Activated CD4-positive, CD25-positive, alpha-beta regulatory T cell treated with anti-CD3 and anti-CD28 coated beads, Interleukin-2, amount 50 U/mL, for 72 hours (primary cell): Measurements from ENCODE around the gene TRPM3.
"Not testable (repeated sequence)": the region's sequence is repeated elsewhere in the genome, so short reads cannot be mapped to it uniquely, and the experiment has no call there.

Experiments used
- DNase-seq: peaks from one replicate; pipeline ENCODE4 v3.0.0; 2021

TRPM3 gene

DNA sequence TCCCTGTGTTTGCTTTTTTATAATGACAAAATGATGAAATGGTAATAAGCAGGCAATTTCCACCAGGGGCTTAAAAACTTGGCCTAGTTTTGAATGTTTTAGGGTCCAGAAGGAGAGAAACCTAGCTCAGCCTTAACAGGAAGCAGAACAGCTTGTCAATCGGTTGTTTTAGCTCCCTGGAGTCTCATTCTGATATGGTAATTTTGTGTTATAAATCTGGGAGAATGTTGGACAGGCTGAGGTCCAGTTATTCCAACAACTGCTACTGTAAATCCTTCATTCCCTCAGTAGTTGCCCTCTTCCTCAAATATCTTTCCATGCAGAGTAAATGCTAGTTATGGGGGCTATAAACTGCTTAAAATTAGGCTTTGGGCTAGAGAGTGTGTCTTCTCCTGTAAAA lies 397.4 kb downstream of the TRPM3 start:
- not testable (repeated sequence) for DNase-seq

DNA sequence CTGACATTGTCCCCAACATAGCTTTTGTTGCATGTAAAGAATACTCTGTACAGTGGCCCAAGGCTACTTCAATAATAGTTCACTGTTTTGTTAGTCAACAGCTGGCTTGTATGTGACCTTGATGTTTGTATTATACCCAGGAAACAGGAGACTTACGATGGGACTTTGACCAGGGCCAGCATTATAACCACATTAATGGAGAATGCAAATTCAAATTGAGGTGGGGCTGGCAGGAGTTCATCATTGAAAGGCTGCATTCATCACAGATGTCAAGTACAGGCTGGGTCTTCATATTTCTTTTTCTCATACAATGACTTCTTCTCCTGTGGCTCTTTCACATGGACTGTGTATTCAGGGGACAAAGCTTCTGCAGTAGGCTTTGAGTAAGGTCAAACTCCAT lies 414.6 kb downstream of the TRPM3 start:
- DNase-seq, result not testable (repeated sequence)

DNA sequence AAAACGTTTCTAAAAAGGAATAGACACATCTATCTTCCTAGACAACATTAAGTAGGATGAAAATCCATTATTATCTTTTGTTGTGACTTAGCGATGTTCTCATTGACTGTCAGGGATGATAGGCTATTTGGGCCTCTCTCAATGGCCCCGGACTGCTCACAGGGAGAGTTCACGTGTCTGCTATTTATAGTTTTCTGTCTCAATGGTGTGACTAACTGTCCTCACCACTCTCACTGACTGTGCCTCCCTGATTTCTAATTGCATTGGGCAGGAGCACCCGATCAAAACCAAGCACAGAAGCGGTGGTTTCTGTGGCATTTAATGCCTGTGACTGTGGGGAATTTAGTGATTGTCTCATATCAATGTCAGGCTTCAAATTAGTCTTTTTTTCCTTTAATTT lies 420.3 kb downstream of the TRPM3 start:
- no peak for DNase-seq

DNA sequence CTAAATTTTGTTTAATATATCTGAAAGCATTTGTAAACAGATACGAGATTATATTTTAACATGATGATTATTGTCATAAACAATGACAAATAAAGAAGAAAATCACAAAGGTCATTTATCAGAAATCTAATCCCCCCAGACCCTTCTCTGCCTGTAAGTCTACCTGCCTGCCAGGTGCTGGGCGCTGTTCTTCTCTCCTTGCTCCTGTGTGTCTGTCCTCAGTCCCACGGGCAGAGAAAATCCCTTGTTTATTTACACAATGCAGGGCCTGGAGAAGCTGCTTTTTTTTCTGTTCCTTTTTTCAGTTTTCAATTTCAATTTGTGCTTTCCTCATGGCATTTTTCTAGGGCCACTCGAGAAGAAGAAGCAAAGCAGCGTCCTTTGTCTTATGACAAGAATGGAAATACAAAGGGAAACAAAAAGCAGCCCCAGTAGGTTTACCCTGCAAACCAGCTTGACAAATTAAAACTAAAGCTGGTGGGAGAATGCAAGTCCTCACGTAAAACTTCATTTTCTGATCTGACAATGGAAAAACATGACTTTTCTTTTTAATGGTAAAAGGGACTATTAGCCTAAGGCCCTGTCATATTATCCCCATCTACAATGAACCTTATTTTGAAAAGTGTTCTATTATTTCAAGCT lies 424.6 kb downstream of the TRPM3 start:
- no peak for DNase-seq

DNA sequence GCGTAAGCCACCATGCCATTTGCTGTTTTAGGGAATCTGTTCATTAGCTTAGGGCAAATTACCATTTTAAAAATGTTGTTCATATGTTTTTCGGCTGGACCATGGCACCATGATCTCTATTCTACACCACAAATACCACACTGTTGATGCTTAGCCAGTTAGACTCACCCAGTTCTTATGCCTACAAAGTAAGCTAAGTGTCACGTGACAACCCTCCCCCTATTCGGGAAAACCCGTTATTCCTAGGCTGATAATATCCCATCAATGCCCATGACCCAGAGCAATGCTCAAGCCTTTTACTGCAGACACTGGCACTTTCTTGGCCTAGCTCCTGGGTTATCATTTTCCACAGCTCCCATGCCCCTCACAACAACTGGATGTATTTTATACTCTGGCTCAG lies 426.7 kb downstream of the TRPM3 start:
- DNase-seq, result no peak

DNA sequence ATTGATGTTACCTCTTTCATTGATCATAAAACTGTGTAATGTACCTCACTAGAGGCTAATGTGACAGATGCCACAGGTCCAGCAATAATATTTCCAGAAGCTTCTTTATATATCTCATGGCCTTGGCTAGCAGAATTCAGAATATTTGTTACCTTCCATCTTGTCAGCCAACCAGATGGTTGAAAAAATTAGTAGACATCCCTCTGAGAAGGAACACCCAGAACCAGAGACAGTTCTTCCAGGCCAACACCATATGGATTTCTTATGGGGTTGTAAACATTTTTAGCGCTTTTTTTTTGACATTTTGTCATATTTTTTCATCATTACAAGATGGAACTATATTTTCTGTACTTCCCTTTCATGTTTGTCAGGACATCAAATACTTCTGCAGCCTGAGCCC lies 428.2 kb downstream of the TRPM3 start:
- no peak for DNase-seq

DNA sequence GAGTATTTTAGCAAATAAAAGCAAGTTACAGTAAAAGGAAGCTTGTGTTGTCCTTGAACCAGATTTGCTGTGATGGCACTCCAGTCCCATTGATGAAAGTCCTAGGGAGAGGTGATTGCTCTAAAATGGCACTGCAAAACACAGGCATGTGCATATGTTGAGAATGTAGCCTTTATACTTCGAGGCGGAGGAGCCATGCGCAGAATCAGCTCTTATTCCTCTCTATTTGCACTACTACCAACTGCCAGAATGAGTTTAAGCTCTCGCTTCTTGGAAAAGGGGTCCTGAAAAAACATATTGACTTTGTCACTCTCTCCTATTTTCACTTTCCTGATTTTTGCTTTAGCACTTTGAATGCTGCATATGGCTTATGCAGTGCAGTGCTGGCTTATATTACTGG lies 429.0 kb downstream of the TRPM3 start:
- no peak for DNase-seq

DNA sequence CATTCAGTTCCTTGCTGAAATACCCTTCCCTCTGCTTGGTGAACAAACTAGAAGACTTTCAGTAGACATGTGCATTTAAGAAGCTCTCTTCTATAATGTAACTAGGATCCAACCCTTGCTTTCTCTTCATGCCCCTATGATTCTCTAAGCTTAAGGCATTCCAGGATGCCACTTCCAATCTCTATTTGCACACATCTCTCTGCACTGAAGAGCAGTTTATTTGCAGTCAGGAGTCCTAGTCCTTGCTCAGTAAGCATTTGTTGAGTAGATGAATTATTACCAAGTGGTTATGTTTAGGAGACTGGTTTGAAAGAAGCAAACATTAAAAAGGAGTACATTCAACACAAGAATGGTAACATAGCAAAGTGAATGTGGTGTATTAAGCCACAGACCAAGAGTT lies 432.7 kb downstream of the TRPM3 start:
- no peak for DNase-seq

DNA sequence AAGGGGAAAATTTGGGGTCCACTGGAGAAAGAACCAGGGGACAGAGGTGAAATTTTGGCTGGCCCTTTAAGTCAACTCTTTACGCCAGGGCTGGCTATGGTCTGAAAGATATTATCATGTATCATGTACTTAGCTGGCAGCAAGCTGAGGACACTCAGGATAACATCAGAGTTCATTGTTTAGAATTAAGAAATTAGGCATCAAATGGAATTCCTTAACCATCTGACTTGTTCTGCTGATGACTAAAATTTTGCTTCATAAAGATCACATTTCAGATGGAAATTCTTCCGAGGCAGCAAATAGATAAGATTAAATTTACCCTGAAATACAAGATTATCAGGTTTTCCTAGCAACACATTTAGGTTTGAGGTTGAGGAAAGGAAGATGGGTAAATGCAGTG lies 437.6 kb downstream of the TRPM3 start:
- DNase-seq, result no peak

DNA sequence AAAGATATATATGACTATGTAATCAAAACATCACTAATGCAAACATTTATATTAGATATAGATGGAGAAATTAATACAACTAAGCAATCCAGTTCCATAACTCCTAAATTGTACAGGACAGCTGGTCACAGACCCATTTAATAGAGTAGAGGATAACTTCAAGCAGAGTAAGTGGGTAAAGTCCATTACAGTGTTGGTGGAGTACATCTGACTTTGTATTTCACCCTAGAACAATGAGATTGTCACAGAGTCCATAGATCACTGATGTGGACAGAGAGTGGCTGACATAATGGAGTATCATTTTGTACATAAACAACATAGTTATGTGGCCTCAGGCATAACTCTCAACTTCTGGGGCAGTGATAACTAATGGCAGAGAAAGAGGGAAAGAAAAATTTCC lies 439.1 kb downstream of the TRPM3 start:
- DNase-seq, result no peak

DNA sequence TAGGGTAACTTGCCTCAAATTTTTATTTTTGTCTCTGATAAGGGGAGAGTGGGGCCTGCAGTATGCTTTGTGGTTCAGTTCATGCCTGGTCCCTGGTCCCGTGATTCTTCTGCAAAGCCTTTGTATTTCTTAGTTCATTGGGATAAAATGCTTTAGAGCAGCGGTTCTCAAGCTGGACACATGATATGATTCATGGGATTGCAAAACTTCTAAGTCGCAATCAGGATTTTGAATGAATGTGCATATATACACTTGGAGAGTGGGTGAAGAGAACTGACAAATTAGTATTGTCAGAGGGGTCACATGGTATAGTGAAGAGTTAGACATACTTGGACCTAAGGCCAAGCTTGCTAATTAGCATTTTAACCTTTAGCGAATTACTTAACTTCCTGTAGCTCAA lies 441.6 kb downstream of the TRPM3 start:
- DNase-seq, result no peak

DNA sequence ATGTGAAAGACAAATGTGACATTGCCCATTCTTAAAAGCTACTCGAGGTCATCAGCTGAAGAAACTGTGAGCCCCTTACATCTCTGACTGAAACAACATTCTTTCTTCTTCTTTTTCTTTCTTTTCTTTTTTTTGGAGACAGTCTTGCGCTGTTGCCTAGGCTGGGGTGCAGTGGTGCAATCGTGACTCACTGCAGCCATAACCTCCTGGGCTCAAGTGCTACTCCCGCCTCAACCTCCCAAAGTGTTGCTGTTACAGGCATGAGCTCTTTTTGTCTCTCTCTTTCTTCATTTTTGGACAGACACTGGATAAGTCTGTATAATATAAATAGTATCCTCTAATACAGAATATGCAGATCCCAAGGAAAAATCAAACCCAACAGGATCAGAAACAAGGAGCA lies 443.3 kb downstream of the TRPM3 start:
- DNase-seq, result no peak

DNA sequence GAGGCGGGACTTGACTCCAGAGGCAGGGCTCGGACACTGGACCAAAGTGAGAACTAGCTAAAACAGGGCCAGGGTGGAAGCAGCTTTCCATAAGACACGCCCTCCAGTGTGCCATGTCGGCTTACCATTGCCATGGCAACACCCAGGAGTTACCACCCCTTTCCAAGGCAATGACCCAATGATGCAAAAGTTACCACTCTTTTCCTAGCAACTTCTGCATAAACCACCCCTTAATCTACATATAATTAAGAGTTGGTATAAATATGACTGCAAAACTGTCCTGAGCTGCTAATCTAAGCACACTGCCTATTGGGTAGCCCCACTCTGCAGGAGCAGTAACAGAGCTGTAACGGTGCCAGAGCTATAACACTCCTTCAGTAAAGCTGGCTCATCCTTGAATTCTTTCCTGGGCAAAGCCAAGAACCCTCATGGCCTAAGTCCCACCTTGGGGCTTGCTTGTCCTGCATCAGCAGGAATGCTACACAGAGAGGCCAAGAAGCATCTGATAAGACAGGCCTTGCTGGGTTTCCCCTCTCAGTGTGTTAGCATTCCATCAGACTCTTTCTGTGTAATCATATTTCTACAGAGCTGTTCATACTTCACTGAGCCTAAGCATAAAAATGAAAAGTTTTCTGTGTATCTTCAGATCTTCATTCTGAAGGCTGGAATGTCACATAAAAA lies 444.2 kb downstream of the TRPM3 start:
- DNase-seq, result no peak

DNA sequence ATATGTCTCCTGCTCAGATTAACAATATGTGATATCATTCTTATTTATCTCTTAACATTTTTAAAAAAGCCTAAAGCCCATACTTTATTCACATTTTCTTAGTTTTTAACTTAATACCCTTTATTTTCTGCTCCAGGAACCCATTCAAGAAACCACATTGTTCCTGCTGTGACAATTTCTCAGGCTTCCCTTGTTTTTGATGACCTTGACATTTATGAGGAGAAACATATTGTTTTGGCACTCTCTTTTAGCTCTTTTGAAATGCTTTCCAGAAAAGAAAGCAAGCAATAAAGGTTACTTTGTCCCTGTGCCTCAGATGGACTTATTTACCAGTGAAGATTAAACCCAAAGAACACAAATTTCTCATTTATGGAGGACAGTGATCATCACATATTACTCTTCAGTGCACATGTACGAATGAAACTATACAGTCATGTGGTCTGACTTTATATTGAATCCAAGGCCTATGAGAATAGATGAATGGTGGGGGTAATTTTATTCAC lies 445.5 kb downstream of the TRPM3 start:
- no peak for DNase-seq

DNA sequence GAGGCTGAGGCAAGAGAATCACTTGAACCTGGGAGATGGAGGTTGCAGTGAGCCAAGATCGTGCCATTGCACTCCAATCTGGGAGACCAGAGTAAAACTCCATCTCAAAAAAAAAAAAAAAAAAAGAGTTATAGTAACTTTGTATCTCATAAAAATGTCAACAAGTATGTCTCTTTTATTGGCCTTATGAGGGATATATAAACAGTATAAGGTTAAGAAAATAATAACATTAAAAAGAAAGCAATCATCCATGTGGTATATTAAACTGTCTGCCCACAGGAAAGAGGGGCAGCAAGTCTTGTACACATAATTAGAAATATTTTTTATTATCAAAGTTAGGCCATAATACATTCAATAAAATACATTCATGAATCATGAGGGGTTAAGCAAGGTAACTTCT lies 447.6 kb downstream of the TRPM3 start:
- DNase-seq, result no peak

DNA sequence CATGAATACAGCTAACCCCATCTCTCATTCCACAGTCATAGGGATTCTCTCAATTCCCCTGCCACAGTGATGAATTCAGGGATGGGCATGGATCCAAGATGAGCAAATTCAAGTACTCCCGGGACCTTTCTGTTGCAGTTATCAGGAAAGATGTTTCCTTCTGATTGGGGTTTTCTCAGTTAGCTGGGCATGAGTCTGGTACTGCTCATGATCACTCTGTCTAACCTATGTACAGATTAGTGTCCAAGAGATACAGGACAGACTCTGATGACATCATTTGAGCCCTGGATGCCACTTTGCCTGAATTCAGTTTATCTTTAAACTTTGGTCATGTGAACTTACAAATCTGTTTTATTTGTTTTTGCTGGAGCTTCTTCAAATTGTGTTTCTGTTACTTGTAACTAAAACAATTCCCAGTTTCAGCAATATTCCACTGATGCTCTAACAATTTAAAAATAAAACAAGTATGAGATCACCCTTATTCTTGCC lies 449.2 kb downstream of the TRPM3 start:
- DNase-seq, result no peak

DNA sequence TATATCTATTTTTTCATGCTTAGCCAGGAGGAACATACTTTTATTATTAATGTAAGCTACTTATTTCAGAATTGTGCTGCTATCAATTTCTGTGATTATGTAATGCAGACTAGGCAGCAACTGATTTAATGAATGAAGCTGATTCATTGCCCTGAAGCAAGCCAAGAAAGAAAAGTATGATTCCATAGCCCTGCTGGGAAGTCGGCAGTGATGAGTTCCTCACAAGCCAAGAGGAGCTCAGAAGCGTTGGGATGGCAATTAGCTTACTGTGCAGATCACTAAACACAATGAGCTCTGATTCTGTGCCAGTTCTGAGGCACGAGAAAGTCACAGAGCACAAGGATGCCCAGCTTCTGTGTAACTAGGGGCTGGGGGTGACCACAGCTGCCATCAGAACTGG lies 452.7 kb downstream of the TRPM3 start:
- DNase-seq, result no peak

DNA sequence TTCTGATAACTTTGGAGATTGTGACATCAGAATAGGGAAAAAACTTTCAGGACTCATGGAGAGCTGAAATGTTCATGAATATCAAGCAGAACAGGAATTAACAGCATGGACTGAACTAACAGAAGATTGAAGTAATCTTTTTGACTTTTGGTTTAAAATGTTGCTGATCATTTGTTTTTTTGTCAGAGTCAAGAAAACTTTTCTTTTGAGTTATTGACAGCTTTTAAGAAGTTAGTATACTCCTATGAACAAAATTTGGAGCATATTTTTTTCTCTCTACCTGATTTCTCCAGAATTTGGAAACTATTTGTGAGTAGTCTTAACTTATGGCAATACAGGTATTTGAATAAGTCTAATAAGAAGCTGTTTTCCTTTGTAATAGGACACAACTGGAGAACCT lies 462.7 kb downstream of the TRPM3 start:
- no peak for DNase-seq

DNA sequence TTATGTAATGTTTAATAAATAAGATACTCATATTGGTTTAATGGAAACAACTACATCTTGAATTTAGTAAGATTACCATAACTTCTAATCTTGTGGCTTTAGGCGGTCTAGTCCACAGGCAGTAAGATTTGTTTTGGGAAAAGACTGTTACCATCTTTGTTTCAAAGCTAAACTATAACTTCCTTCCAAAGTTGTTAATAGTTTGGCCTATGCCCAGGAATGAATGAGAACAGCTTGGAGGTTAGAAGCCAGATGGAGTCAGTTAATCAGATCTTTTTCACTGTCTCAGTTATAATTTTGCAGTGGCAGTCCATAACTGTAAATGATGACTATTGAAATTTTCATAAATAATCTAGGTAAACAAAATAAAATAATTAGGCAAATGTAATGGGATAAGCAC lies 465.1 kb downstream of the TRPM3 start:
- DNase-seq, result no peak

DNA sequence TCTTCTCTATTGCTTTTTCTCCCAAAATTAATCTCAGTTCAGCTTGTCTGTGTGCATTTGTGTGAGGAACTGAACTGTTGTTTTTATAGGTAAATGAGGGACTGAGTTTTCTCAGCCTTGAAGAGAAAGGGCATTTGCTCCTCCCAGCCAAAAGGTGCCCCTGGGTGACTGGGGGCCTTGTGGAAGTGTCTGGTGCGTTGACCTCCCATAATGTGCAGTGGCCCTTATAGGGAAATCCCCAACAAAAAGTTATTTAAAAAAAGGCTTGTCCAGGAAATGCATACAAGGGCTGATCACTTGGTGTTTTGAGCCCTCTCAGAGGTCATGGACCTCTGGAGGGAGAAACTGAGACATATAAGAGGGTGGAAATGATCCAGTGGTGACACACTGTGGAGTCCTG lies 467.3 kb downstream of the TRPM3 start:
- DNase-seq, result no peak

DNA sequence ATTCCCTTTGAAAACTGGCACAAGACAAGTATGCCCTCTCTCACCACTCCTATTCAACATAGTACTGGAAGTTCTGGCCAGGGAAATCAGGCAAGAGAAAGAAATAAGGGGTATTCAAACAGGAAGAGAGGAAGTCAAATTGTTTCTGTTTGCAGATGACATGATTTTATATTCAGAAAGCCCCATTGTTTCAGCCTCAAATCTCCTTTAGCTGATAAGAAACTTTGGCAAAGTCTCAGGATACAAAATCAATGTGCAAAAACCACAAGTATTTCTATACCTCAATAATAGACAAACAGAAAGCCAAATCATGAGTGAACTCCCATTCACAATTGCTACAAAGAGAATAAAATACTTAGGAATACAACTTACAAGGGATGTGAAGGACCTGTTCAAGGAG lies 476.8 kb downstream of the TRPM3 start:
- not testable (repeated sequence) for DNase-seq

DNA sequence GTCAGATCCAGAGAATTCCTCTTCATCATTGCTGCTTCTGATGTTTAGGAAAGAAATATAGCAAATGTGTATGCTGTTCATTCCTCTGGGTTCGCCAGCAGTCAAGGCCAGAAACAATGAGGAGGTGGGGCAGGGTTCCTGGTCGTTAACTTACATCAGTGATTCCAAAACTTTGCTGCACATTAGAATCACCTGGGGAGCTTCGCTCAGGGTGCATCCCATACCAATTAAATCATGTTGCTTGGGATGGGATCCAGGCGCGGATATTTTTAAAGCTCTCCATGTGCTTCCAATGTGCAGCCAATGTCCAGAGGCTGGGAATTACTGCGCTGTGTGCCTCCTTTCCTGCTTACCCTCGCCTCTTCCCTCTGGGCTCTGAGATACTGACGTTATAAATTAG lies 479.1 kb downstream of the TRPM3 start:
- no peak for DNase-seq

DNA sequence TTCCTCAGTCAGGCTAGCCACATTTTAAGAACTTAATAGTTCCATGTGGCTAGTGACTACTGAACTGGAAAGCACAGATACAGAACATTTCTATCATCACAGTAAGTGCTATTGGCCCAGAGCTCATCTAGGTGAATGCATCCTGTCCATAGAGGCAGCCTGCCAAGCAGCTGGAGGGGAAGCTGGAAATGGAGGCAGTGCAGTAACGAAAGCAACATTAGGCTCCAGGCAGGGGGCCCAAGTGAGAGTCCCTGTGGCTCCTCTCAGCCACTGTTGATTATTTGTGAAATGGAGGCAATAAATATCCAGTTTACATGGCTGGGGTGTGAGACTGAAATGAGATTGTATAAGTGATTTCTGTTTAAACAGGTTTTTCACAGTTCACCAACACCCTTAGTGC lies 479.8 kb downstream of the TRPM3 start:
- DNase-seq, result no peak

DNA sequence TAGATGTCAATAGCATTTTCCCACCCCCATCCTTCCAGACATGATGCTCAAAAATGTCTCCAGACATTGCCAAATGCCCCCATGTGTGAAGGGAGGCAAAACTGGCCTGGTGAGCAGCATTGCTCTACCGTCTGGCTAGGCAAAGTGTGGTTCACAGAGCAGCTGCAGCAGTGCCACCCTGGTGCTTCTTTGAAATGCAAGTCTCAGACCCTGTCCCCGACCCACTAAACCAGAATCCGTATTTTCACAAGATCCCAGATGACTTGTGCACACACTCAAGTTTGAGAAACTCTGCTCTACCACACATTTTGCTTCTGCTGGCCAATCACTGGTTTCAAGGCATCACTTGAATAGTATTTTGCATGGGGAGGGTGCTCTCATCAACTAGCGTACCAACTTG lies 480.4 kb downstream of the TRPM3 start:
- no peak for DNase-seq
